A549 (cell line): ENCODE data around the gene LENG8. TPM values are rescaled to one million over a fixed set of nuclear protein-coding genes. Genes with fewer than 3 reads are reported as not detected.
"Not testable (repeated sequence)": the region's sequence is repeated elsewhere in the genome, so short reads cannot be mapped to it uniquely, and the experiment has no call there.

ENCODE experiments used
- ATAC-seq, 2 experiments: fragments of 200-7000 bp in 1 of 2; fragments of >200 bp in 1 of 2; cut with Nextera tagmentation in 1 of 2; cut with Tn5 transposase in 1 of 2; 3 replicates each; pipeline versions ENCODE4 v1.8.0 to v1.9.1; 2018 to 2020; ENCODE audit warnings: mild to moderate bottlenecking in 1 of 2, moderate library complexity in 1 of 2
- CTCF ChIA-PET: fragments of 300-600 bp; sonication (Branson Sonifier 250); formaldehyde crosslinking; extraction: SDS; loops from one replicate; lab custom pipeline; 2021; ENCODE audit warnings: antibody characterized with exemption, inconsistent platforms; lab: Yijun Ruan, JAX
- POLR2A ChIA-PET: fragments of 350-600 bp; formaldehyde crosslinking; extraction: SDS; loops from one replicate; lab custom pipeline; 2021; ENCODE audit warnings: antibody characterized with exemption, inconsistent platforms; lab: Yijun Ruan, JAX
- DNase-seq, 2 experiments: peaks; one replicate each; pipeline versions ENCODE4 v3.0.0 to v3.0.0-alpha.2; 2011 to 2016; ENCODE audit warnings: low read depth in 1 of 2, low spot score in 1 of 2
- FAIRE-seq: peaks from 2 replicates; lab custom pipeline; 2011; peaks lifted over from hg19 to GRCh38; lab: Jason Lieb, UNC
- H3K27ac ChIP-seq, 2 experiments: fragments of >200 bp; sonication (Bioruptor Twin); formaldehyde crosslinking; 3 replicates each; pipeline ENCODE4 v1.5.1; 2016 to 2017
- H3K4me1 ChIP-seq: fragments of >200 bp; sonication (Bioruptor Twin); formaldehyde crosslinking; 3 replicates; pipeline ENCODE4 v1.6.1; 2016
- H3K4me2 ChIP-seq: fragments of >200 bp; sonication (Bioruptor Twin); formaldehyde crosslinking; 3 replicates; pipeline ENCODE4 v1.6.1; 2016
- H3K4me3 ChIP-seq: fragments of >200 bp; sonication (Bioruptor Twin); formaldehyde crosslinking; 3 replicates; pipeline ENCODE4 v1.5.1; 2016
- H3K9me3 ChIP-seq: fragments of >200 bp; sonication (Bioruptor Twin); formaldehyde crosslinking; 3 replicates; pipeline ENCODE4 v1.6.1; 2016
- ATOH8 ChIP-seq: fragments of 250-450 bp; sonication (Bioruptor Pico); IDR thresholded peaks from 2 replicates; pipeline ENCODE4 v1.5.0; 2020; ENCODE audit warnings: low read depth, mild to moderate bottlenecking, moderate library complexity
- ELK1 ChIP-seq: fragments of 150-350 bp; IDR thresholded peaks from 2 replicates; pipeline ENCODE4 v1.6.1; 2014; ENCODE audit warnings: low read depth, mild to moderate bottlenecking, low read length
- ESRRA ChIP-seq: fragments of 150-350 bp; IDR thresholded peaks from 2 replicates; pipeline ENCODE4 v1.6.1; 2014; ENCODE audit warnings: mild to moderate bottlenecking, low read length, borderline replicate concordance
- FOSB ChIP-seq: fragments of 250-450 bp; sonication (Bioruptor Pico); IDR thresholded peaks from 2 replicates; pipeline ENCODE4 v1.5.0; 2020; ENCODE audit warnings: mild to moderate bottlenecking, moderate library complexity
- FOXS1 ChIP-seq: fragments of 250-450 bp; sonication (Bioruptor Pico); IDR thresholded peaks from 2 replicates; pipeline ENCODE4 v1.5.0; 2020; ENCODE audit warnings: mild to moderate bottlenecking, moderate library complexity
- HOXA7 ChIP-seq: fragments of 250-450 bp; sonication (Bioruptor Pico); IDR thresholded peaks from 2 replicates; pipeline ENCODE4 v1.5.0; 2020; ENCODE audit warnings: mild to moderate bottlenecking, moderate library complexity
- JUN ChIP-seq, 2 experiments: fragments of >200 bp; sonication (Bioruptor Twin); formaldehyde crosslinking; IDR thresholded peaks; 2 replicates in 1 of 2; 3 replicates in 1 of 2; pipeline ENCODE4 v1.6.1; 2016 to 2017
- NR3C1 ChIP-seq: fragments of >200 bp; sonication (Bioruptor Twin); formaldehyde crosslinking; IDR thresholded peaks from 3 replicates; pipeline ENCODE4 v1.6.1; 2017
- POLR2AphosphoS2 ChIP-seq: conservative IDR thresholded peaks from 2 replicates; pipeline ENCODE4 v1.6.1; 2012; ENCODE audit warnings: low read length, improper control_type of control experiment, inconsistent platforms
- RAD21 ChIP-seq, 2 experiments: fragments of >200 bp in 1 of 2; sonication (Bioruptor Twin) in 1 of 2; formaldehyde crosslinking in 1 of 2; IDR thresholded peaks in 1 of 2; conservative IDR thresholded peaks in 1 of 2; 2 replicates in 1 of 2; 3 replicates in 1 of 2; pipeline ENCODE4 v1.6.1; 2012 to 2018; ENCODE audit warnings: inconsistent platforms in 1 of 2
- SREBF2 ChIP-seq: fragments of 450-650 bp; IDR thresholded peaks from 2 replicates; pipeline ENCODE4 v1.6.1; 2014; ENCODE audit warnings: mild to moderate bottlenecking, moderate library complexity
- ZC3H11A ChIP-seq: fragments of 450-650 bp; IDR thresholded peaks from 2 replicates; pipeline ENCODE4 v1.6.1; 2014; ENCODE audit warnings: antibody characterized with exemption, mild to moderate bottlenecking
- WGBS: methylation state at CpG from one replicate; pipeline ENCODE4 v1.1.6; 2017; ENCODE audit errors: missing lambda C conversion rate; 5-methylcytosine and 5-hydroxymethylcytosine counted together
- polyA plus RNA-seq, 4 experiments: library from polyadenylated mRNA; depleted of rRNA in 3 of 4; stranded (reverse); fragments of >200 nt; fragmentation: RNase III in 1 of 4; extraction: RNeasy Plus Mini Kit Qiagen cat#74134 plus additional on column Dnase treatment in 1 of 4; gene quantifications; 2 replicates in 3 of 4; 3 replicates in 1 of 4; pipeline ENCODE4 v1.2.3, GENCODE V29; 2011 to 2017
- TF ChIP-seq, protein P1 (sequence below): fragments of >200 bp; sonication (Bioruptor Twin); formaldehyde crosslinking; IDR thresholded peaks from 3 replicates; pipeline ENCODE4 v1.6.1; 2016
- TF ChIP-seq, protein P2 (sequence below): fragments of 250-450 bp; sonication (Bioruptor Pico); IDR thresholded peaks from 2 replicates; pipeline ENCODE4 v1.5.0; 2021; ENCODE audit warnings: mild to moderate bottlenecking, moderate library complexity, borderline replicate concordance

Gene LENG8
- polyA plus RNA-seq, 2 of the 4 experiments (the other 2 are of a cell fraction) = 30.6 to 140 TPM

GRCh38 chr19:54465426-54466109 is 16.6 kb downstream of the LENG8 start:
- ChIA-PET CTCF (interaction anchor here (1.5 kb wide), 3 partner anchors 12 to 16 kb away, joined by 3 to 5 read pairs (median 4); no protein-coding TSS in a partner anchor), POLR2A (interaction anchor here (1.6 kb wide), 1 partner anchor 17 kb away, joined by 6 read pairs; the partner anchor contains the start of gene LENG8)
- DNase-seq (no peak), FAIRE-seq (no peak), ATAC-seq (no peak)
- no peaks in the 10 kb centered on the region for H3K9me3 ChIP-seq
- peak overlapping the region; percentile 93 to 95 for H3K27ac ChIP-seq
- TF ChIP-seq JUN (IDR thresholded peaks at IDR 0.05) = no peak
- TF ChIP-seq ATOH8 (CRISPR knock-in tag) = no peak
- TF ChIP-seq POLR2AphosphoS2 = no peak
- TF ChIP-seq ESRRA = no peak
- TF ChIP-seq FOSB (CRISPR knock-in tag) = no peak
- no peak for TF ChIP-seq ZC3H11A
- TF ChIP-seq ELK1 = no peak
- TF ChIP-seq, protein P1, sequence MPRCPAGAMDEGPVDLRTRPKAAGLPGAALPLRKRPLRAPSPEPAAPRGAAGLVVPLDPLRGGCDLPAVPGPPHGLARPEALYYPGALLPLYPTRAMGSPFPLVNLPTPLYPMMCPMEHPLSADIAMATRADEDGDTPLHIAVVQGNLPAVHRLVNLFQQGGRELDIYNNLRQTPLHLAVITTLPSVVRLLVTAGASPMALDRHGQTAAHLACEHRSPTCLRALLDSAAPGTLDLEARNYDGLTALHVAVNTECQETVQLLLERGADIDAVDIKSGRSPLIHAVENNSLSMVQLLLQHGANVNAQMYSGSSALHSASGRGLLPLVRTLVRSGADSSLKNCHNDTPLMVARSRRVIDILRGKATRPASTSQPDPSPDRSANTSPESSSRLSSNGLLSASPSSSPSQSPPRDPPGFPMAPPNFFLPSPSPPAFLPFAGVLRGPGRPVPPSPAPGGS = no peak
- H3K4me1 ChIP-seq = peaks cover 26% of the 10 kb centered on the region
- peak overlapping the region; percentile 67 for H3K4me3 ChIP-seq
- peak overlapping the region; percentile 98 for H3K4me2 ChIP-seq
- WGBS = 94% methylated on average over 45 of the region's 49 CpGs

- not testable (repeated sequence) for FAIRE-seq, H3K4me2 ChIP-seq, H3K4me3 ChIP-seq, H3K9me3 ChIP-seq, DNase-seq, H3K27ac ChIP-seq, ATAC-seq
- peaks cover 20% of the 10 kb centered on the region for H3K4me1 ChIP-seq
- 93% methylated on average over 14 of the region's 14 CpGs for WGBS
- CTCF ChIA-PET = interaction anchor here (1.5 kb wide), 3 partner anchors 12 to 15 kb away, joined by 3 to 5 read pairs (median 4); no protein-coding TSS in a partner anchor
- POLR2A ChIA-PET = interaction anchor here (1.6 kb wide), 1 partner anchor 18 kb away, joined by 6 read pairs; the partner anchor contains the start of gene LENG8
Measured at GRCh38 chr19:54466110-54466480, 17.1 kb downstream of the LENG8 start.

GRCh38 chr19:54469496-54469934 is 20.5 kb downstream of the LENG8 start:
- Histone ChIP-seq H3K4me1 (peaks cover 12% of the 10 kb centered on the region; the same call in 1 of the 3 replicates), H3K4me2 (no peak overlapping the region), H3K27ac (no peak overlapping the region), H3K4me3 (no peak overlapping the region), H3K9me3 (no peaks in the 10 kb centered on the region)
- TF ChIP-seq RAD21 (conservative IDR thresholded peaks at IDR 0.05 in 1 of 2, IDR thresholded peaks at IDR 0.05 in 1 of 2) (no peak), NR3C1 (no peak), FOXS1 (no peak), HOXA7 (CRISPR knock-in tag) (no peak), SREBF2 (no peak)
- TF ChIP-seq, protein P2, sequence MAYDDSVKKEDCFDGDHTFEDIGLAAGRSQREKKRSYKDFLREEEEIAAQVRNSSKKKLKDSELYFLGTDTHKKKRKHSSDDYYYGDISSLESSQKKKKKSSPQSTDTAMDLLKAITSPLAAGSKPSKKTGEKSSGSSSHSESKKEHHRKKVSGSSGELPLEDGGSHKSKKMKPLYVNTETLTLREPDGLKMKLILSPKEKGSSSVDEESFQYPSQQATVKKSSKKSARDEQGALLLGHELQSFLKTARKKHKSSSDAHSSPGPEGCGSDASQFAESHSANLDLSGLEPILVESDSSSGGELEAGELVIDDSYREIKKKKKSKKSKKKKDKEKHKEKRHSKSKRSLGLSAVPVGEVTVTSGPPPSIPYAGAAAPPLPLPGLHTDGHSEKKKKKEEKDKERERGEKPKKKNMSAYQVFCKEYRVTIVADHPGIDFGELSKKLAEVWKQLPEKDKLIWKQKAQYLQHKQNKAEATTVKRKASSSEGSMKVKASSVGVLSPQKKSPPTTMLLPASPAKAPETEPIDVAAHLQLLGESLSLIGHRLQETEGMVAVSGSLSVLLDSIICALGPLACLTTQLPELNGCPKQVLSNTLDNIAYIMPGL (CRISPR knock-in tag) = no peak
- POLR2A ChIA-PET = no interaction called here
- WGBS = 50% methylated on average over 8 of the region's 8 CpGs
- ATAC-seq = 0 out of 6 replicates have a peak, but pooled peaks of 1 of the 2 experiments have one; percentile 3
- FAIRE-seq = no peak
- DNase-seq = no peak
- CTCF ChIA-PET = interaction anchor here (0.9 to 4.2 kb wide), 3 partner anchors 9 to 206 kb away, joined by 4 to 31 read pairs (median 17); no protein-coding TSS in a partner anchor
